Lower leg skin (tissue), 4 donors: Measurements from ENCODE around the gene EPS8L2. TPM values are rescaled to one million over a fixed set of nuclear protein-coding genes. Genes with fewer than 3 reads are reported as not detected.

Experiments used
- DNase-seq, 2 donors: peaks; one replicate each; pipeline ENCODE4 v3.0.0-alpha.2; 2019; ENCODE audit warnings: low spot score in 2 of 2
- H3K4me3 ChIP-seq: fragments of 200-600 bp; sonication (generic); 2 replicates; pipeline ENCODE4 v1.5.1; 2017; ENCODE audit warnings: mild to moderate bottlenecking, low read depth; ENCODE audit not compliant: poor library complexity, severe bottlenecking
- POLR2A ChIP-seq, 2 donors: fragments of 450-650 bp; IDR thresholded peaks; one replicate each; pipeline ENCODE4 v1.6.1; 2016 to 2017; ENCODE audit warnings: antibody characterized with exemption in 2 of 2, mild to moderate bottlenecking in 1 of 2, moderate library complexity in 1 of 2
- WGBS, 2 donors: methylation state at CpG; one replicate each; pipeline ENCODE4 v1.1.5; 2018; 5-methylcytosine and 5-hydroxymethylcytosine counted together
- intact Hi-C: fragments of 100-400 bp; cut with DNase I; formaldehyde crosslinking; loops from one replicate; pipeline ENCODE4 v1.15.0; 2023; ENCODE audit warnings: low total_unique reads
- total RNA-seq, 4 donors: library from RNA; depleted of rRNA; stranded (reverse); fragments of >200 nt; gene quantifications; one replicate each; pipeline ENCODE4 v1.1.0, GENCODE V29; 2016
- TF ChIP-seq, protein P1 (sequence below), 3 donors: fragments of 450-650 bp; IDR thresholded peaks; one replicate each; pipeline ENCODE4 v1.5.1; 2016; ENCODE audit warnings: antibody characterized with exemption in 3 of 3, mild to moderate bottlenecking in 3 of 3, moderate library complexity in 2 of 3

Gene EPS8L2
- total RNA-seq, 4 donors from 2014 or later = 143 to 242 (median 164) TPM

DNA sequence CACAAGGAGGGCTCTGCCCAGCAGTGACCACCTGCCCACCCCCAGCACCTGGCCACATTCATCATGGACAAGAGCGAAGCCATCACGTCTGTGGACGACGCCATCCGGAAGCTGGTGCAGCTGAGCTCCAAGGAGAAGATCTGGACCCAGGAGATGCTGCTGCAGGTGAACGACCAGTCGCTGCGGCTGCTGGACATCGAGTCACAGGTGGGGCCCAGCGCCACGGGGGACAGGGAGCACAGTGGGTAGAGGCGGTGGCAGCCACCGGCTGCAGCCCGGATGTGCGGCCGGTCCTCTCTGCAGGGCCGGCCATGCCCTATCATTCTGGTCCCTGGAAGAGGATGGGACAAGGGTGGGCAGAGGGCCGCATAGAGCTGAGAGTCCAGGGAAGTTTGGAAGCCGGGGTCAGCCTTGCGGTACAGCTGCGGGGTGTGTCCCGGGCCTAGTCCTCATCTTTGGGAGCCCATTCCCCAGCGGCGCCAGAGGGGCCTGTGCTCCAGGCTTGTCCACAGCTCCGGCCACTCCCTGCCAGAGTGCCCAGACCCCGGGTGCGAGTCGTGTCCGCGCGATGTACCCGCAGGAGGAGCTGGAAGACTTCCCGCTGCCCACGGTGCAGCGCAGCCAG lies 14.1 kb downstream of the EPS8L2 start:
- no peak overlapping the region for H3K4me3 ChIP-seq
- intact Hi-C loops = loop anchor here (10.0 kb wide), 1 partner anchor 65 kb away; no protein-coding TSS in a partner anchor
- 67 to 86% methylated on average over 12 to 19 of the region's 35 CpGs for WGBS, 2 donors
- no peak for DNase-seq
- TF ChIP-seq POLR2A (IDR thresholded peaks at IDR 0.05) = no peak
- TF ChIP-seq, protein P1, sequence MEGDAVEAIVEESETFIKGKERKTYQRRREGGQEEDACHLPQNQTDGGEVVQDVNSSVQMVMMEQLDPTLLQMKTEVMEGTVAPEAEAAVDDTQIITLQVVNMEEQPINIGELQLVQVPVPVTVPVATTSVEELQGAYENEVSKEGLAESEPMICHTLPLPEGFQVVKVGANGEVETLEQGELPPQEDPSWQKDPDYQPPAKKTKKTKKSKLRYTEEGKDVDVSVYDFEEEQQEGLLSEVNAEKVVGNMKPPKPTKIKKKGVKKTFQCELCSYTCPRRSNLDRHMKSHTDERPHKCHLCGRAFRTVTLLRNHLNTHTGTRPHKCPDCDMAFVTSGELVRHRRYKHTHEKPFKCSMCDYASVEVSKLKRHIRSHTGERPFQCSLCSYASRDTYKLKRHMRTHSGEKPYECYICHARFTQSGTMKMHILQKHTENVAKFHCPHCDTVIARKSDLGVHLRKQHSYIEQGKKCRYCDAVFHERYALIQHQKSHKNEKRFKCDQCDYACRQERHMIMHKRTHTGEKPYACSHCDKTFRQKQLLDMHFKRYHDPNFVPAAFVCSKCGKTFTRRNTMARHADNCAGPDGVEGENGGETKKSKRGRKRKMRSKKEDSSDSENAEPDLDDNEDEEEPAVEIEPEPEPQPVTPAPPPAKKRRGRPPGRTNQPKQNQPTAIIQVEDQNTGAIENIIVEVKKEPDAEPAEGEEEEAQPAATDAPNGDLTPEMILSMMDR (IDR thresholded peaks at IDR 0.05) = no peak

DNA sequence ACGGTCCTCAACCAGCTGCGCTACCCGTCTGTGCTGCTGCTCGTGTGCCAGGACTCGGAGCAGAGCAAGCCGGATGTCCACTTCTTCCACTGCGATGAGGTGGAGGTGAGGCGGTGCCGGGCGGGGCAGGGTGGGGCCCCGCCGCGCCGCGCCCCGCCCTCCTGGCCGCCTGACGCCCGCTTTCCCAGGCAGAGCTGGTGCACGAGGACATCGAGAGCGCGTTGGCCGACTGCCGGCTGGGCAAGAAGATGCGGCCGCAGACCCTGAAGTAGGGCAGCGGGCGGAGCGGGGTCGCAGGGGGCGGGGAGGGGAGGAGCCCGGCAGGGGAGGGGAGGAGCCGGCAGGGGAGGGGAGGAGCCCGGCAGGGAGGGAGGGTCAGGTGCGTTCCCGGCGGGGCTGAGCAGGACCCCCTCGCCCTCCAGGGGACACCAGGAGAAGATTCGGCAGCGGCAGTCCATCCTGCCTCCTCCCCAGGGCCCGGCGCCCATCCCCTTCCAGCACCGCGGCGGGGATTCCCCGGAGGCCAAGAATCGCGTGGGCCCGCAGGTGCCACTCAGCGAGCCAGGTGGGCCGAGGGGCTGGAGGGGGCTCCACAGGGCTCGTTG lies 14.7 kb downstream of the EPS8L2 start:
- no peak overlapping the region for H3K4me3 ChIP-seq

DNA sequence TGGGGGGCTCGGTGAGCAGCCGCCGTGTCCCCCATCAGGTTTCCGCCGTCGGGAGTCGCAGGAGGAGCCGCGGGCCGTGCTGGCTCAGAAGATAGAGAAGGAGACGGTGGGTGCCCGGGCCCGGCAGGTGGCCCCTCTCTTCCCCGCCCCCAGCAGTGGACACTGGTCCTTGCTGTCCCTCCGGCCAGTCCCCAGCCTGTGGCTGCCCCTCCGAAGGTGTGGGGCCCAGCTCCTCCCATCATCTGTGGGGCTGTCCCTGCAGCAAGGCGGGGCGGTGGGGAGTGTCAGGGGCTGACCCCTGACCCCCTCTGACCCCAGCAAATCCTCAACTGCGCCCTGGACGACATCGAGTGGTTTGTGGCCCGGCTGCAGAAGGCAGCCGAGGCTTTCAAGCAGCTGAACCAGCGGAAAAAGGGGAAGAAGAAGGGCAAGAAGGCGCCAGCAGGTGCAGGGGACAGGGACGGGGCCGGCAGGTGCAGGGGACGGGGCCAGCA lies 15.3 kb downstream of the EPS8L2 start:
- no peak for DNase-seq
- TF ChIP-seq, protein P1 (IDR thresholded peaks at IDR 0.05) = no peak
- TF ChIP-seq POLR2A (IDR thresholded peaks at IDR 0.05) = no peak
- intact Hi-C loops = loop anchor here (10.0 kb wide), 1 partner anchor 66 kb away; no protein-coding TSS in a partner anchor
- 68 to 72% methylated on average over 14 to 22 of the region's 28 CpGs for WGBS, 2 donors
- H3K4me3 ChIP-seq = no peak overlapping the region

More for the DNA sequence above, 14.7 kb downstream of the EPS8L2 start:
- intact Hi-C loops = loop anchor here (10.0 kb wide), 1 partner anchor 66 kb away; no protein-coding TSS in a partner anchor
- TF ChIP-seq, protein P1 (IDR thresholded peaks at IDR 0.05) = no peak
- TF ChIP-seq POLR2A (IDR thresholded peaks at IDR 0.05) = no peak
- DNase-seq = no peak
- WGBS, 2 donors = 31 to 38% methylated on average over 27 to 41 of the region's 53 CpGs

DNA sequence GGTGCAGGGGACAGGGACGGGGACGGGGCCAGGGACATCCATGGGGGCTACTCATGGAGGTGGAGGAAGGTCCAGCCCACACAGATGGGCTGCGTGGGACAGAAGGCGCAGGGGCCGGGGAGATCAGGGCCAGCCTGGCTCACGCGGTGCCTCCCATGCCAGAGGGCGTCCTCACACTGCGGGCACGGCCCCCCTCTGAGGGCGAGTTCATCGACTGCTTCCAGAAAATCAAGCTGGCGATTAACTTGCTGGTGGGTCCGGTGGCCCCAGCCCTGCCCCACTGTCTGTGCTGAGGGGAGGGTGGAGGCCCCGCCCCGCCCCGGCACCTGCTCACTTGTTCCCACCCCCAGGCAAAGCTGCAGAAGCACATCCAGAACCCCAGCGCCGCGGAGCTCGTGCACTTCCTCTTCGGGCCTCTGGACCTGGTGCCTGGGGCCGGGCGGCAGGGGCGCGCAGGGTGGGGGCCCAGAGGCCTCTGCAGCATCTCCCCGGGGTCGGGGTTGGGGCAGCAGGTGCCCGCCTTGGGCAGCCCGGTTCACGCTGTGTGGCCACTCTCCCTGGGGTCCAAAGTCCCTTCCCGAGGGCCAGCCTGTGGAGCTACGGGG lies 15.8 kb downstream of the EPS8L2 start:
- intact Hi-C loops = loop anchor here (10.0 kb wide), 1 partner anchor 67 kb away; no protein-coding TSS in a partner anchor
- DNase-seq = no peak
- no peak overlapping the region for H3K4me3 ChIP-seq

GRCh38 chr11:722346-722811 lies 16.3 kb downstream of the EPS8L2 start:
- DNase-seq = no peak
- WGBS, 2 donors = 80 to 82% methylated on average over 13 to 18 of the region's 20 CpGs
- H3K4me3 ChIP-seq = no peak overlapping the region
- intact Hi-C loops = loop anchor here (10.0 kb wide), 1 partner anchor 68 kb away; no protein-coding TSS in a partner anchor
- TF ChIP-seq, protein P1 (IDR thresholded peaks at IDR 0.05) = no peak
- TF ChIP-seq POLR2A (IDR thresholded peaks at IDR 0.05) = no peak

More for the DNA sequence above, 15.8 kb downstream of the EPS8L2 start:
- TF ChIP-seq POLR2A (IDR thresholded peaks at IDR 0.05) = no peak
- TF ChIP-seq, protein P1 (IDR thresholded peaks at IDR 0.05) = no peak
- WGBS, 2 donors = 44 to 63% methylated on average over 8 to 14 of the region's 33 CpGs
